Hair follicular keratinocyte (primary cell): ENCODE results near the gene HMSD. TPM values are rescaled to one million over a fixed set of nuclear protein-coding genes. Genes with fewer than 3 reads are reported as not detected.

Experiments used
- total RNA-seq: library from RNA; depleted of rRNA; stranded (reverse); fragments of >200 nt; gene quantifications from 2 replicates; pipeline ENCODE4 v1.2.3, GENCODE V29; 2015

The HMSD gene, protein sequence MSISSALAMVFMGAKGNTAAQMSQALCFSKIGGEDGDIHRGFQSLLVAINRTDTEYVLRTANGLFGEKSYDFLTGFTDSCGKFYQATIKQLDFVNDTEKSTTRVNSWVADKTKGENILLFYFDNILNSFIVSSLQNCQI
- total RNA-seq = 1.4 TPM in 1 of 2 replicates, not detected in the other

DNA sequence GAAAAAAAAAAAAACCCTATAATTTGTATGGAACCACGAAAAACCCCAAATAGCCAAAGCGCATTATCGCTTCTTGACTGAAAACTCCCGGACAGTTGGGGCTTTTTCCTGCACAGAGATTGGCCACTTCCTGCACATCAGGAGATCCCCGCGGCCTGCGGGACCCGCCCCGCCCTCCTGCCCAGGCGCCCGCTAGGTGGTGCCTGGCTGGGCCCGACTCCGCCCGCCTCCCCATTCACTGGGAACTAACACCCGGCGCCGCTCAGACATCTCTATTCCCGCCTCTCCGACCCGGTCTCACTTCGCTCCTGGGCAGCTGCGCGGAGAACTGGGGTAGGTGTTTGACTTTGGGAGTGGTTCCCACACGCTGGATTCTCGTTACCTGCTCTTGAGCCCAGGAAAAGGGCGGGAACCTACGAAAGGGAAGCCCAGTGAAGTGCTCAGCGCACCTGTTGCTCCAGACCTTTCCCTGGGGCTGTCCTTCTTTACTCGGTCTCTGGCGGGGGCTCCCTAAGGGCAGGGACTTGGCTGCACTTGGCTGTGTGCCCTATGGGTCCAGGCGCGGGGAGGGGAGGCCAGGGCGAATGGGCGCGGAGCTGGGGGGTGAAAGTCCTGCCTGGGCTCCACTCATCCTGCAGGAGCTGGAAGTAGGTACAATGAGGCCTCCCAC, at the start of gene HMSD:
TSS of gene HMSD (plus strand) at position 234 of the 670 bp plus-strand sequence. CDS start 4,155 bp downstream, outside the sequence.

DNA sequence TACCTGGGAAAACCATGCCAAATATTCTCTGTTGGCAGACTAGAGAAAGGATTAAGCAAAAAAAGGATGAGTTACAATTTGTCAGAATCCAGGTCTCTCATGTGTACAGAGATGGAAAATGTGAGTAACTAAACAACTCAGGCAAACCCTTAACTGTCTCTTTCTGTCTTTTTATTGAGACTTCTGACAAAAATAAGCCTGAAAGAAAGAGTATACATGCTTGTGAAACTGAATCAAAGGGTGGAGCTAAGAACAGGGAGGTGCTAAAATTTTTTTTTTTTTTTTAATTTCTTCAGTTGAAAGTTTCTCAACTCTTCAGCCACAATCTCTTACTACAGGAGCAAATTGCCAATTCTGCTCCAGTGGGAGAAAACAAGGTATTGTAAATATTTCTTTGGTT, 41.4 kb upstream of the HMSD start, which contains the start of gene SERPINB10:
TSS of gene SERPINB10 (plus strand) at position 295 of the 400 bp plus-strand sequence. CDS start 7,553 bp downstream, outside the sequence.

DNA sequence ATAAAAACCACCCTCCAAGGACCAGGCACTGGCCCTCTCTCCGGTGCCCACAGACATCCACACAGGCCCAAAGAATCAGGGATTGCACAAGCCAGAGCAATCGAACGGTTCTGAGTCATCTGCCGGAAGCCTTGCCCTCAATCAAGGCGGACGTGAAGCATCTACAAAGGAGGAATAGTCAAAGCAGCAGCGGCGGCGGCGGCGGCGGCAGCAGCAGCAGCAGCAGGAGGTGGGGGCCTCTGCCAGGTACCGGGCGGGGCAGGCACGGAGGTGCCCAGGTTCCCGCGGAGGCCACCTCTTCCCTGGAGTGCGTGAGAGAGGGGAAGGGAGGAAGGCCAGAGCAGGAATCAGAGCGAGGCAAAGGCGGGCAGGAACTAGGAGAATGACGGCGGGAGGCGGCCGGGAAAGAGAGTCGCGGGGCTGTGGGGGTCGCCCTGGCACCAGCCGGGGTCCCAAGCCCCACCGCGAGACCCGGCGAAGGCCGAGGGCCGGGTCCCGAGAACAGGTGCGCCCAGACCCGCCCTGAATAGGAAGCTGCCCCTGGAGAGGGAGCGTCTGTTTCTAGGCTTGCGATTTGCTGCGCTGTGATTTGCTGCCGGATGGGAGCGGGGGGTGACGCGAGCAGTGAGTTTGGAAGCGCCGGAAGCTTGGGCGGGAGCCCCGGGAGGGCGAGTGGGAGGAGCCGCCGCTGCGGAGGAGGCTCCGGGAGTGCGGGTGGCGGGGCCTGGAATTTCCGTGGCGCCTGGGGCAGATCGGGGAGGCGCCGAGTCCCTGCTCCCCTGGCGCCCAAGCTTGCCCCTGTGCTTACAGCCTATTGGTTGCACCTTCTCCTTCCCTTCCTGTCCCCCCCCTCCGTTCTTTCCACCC, 21.1 kb downstream of the HMSD start, which contains the start of gene SERPINB8:
TSS of gene SERPINB8 (plus strand) at position 140 of the 867 bp plus-strand sequence. CDS start 8,228 bp downstream, outside the sequence.

Other genes with a start within 250 kb of the HMSD start
- not detected in 2 replicates for gene SERPINB11, start 246.3 kb upstream of the HMSD start, total RNA-seq
- 8.7 and 9.4 TPM in 2 replicates for gene SERPINB7, start 173.9 kb upstream of the HMSD start, total RNA-seq
- gene SERPINB2, start 61.6 kb upstream of the HMSD start, total RNA-seq = 51.8 and 59.3 TPM in 2 replicates
- 0.08 TPM in 1 of 2 replicates, not detected in the other for gene SERPINB10, start 41.3 kb upstream of the HMSD start, total RNA-seq
- 25.1 and 29.0 TPM in 2 replicates for gene SERPINB8, start 20.8 kb downstream of the HMSD start, total RNA-seq
- not detected in 2 replicates for gene LINC00305, start 199.8 kb downstream of the HMSD start, total RNA-seq